ENCODE measurements around the gene TSR3.

The TSR3 gene

GRCh38 chr16:1377406-1378010 lies 25.8 kb upstream of the TSR3 start:
- DNase-seq, result no peak

DNA sequence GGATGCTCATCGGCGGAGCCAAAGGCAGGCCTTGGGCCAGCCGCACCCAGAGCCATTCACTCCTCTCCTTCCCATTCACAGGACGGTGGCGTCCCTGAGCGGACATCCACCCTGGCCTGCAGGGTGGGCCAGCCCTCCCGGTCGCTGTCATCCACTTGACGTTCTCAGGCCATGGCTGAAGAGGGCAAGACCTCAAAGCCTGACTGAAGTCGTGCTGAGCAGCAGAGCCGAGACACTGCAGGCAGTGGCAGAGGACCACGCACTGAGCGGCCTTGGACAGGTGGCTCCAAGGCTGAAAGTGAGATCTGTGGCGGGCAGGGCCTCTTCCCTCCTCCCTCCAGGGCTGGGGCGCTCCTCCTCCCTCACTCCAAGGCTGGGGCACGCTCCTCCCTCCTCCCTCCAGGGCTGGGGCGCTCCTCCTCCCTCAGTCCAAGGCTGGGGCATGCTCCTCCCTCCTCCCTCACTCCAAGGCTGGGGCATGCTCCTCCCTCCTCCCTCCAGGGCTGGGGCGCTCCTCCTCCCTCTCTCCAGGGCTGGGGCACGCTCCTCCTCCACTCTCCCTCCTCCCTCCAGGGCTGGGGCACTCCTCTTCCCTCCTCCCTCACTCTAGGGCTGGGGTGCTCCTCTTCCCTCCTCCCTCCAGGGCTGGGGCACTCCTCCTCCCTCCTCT lies 24.2 kb upstream of the TSR3 start:
- no peak for DNase-seq

DNA sequence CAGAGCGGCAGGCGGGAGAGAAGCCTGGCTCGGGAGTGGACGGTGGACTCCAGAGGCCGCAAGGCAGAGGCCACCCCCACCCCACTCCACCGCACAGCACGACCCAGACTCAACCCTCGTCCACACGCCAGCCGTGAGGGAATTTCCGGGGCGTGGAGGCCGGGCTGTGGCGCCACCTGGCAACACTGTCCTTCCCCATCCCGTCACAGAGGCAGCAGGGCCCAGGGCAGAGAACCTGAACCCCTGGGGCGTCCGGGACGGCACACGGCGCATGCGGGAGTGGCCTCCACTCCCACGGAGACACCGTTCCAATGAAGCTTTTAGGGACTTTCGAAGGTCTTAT lies 23.6 kb upstream of the TSR3 start:
- no peak for DNase-seq

- DNase-seq, result no peak
Observed at GRCh38 chr16:1374418-1375297, 23.0 kb upstream of the TSR3 start.

GRCh38 chr16:1372292-1372950 lies 20.7 kb upstream of the TSR3 start:
- no peak for DNase-seq

DNA sequence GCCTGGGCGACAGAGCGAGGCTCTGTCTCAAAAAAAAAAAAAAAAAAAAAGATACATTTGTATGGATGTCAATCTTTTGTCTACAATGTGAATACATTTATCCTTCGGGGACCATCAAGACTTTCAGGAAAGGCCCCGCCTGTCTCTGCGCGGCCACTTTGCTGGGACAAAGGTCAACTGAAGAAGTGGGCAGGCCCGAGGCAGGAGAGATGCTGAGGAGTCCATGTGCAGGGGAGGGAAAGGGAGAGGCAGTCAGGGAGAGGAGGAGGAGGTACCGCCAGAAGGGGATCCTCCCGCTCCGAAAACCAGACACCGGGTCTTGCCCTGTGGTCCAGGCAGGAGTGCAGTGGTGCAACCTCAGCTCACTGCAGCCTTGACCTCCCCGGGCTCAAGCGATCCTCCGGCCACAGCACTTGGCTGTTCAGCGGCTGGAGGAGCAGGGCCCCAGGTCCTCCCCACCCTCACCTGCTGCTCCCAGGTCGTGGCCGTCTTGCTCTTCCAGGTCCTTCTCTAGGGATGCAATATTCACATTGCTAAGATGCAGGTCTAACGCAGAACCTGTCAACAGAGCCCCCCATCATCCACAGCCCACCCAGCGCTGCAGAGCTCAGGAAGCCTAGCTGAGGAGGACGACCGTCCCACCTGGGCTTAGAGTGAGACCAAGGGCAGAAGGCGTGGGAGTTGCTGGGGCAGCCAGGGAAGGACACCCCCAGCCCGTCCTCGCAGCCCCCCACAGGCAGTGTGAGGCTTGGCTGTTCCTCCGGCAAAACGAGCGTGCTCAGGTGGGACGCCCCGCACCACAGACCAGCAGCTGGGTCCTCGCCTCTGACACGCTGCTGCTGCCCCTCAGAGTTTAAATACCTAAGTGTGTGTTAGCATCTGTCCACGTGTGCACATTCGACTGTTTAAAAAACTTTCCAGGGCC lies 19.6 kb upstream of the TSR3 start:
- DNase-seq, result no peak

DNA sequence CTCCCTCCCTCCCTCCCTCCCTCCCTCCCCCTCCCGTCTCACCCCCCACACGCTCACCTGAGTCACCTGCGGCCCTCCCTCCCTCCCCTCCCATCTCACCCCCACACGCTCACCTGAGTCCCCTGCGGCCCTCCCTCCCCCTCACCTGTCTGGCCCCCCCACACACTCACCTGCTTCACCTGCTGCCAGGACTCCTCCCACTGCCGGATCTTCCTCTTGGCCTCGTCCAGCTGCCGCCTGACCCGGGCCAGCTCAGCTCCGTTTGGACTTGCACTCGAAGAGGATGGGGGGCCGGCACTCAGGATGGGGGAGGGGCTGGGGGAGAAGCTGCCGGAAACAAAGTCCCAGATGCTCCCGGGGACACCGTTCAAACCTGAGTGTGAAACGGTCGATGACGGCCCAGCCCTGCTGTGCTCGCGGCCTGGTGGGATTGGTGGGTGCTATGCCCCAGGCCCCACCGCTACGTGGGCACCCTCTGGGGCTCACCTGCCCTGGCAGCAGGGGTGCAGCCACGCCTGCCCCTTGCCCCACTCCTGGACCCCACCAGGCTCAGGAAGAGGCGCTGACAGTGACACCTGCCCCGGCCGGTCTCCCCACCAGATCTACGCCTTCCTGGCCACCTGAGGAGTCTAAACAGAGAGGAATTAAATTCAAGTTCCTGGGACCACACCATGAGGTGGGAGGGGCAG lies 16.0 kb upstream of the TSR3 start:
- no peak for DNase-seq

GRCh38 chr16:1366712-1367299 lies 15.1 kb upstream of the TSR3 start:
- no peak for DNase-seq

- DNase-seq, result no peak
Observed at GRCh38 chr16:1366060-1366711, 14.5 kb upstream of the TSR3 start.

DNA sequence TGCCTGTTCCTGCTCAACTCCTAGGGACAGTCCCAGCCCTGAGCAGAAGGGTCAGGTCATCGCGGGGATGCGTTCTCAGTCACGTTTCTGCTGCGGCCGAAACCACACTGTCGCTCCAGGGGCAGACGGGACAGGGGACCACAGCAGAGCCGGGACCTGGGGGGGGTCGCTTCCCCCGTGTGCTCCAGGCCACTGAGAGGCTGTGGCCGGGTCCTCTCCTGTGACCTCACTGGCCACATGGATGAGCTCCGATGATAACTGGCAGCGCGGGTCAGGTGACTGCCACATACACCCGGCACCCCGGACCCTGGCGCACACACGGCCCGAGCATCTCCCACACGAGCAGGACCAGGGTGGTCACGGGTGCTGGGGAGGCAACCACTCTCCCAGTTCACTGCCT lies 12.8 kb upstream of the TSR3 start:
- no peak for DNase-seq

DNA sequence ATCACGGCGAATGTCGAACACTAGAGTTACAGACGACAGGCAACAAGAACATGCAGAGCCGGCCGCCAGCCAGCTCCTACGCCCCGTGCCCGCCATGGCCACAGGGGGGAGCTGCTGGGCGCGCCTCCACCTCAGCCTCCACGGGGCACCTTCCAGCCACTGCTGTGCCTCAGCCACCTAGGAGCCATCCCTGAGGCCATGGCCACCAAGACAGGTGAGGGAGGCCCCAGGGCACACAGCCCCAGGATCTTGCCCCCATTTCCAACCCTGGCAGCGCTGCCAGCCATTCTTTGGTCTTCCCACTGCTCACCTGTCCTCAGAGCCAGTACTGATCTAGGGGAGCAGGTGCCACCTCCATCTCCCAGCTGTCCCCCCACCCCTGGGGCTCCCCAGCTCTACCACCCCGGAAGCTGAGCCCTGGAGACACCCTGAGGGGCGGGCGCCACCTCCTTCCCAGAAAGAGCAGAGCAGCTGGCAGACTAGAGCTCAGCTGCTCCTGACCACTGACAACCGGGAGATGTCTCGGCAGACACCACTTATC lies 11.9 kb upstream of the TSR3 start:
- no peak for DNase-seq

DNA sequence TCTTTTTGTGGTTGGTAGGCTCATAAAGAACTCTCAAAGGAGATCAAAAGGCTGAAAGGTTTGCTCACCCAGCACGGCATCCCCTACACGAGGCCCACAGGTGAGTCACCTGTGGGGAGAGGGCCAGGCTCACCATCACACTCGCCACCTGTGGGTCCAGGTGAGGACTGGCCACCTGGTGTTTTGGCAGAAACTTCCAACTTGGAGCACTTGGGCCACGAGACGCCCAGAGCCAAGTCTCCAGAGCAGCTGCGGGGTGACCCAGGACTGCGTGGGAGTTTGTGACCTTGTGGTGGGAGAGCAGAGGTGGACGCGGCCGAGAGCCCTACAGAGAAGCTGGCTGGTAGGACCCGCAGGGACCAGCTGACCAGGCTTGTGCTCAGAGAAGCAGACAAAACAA lies 11.1 kb upstream of the TSR3 start:
- DNase-seq, result no peak

DNA sequence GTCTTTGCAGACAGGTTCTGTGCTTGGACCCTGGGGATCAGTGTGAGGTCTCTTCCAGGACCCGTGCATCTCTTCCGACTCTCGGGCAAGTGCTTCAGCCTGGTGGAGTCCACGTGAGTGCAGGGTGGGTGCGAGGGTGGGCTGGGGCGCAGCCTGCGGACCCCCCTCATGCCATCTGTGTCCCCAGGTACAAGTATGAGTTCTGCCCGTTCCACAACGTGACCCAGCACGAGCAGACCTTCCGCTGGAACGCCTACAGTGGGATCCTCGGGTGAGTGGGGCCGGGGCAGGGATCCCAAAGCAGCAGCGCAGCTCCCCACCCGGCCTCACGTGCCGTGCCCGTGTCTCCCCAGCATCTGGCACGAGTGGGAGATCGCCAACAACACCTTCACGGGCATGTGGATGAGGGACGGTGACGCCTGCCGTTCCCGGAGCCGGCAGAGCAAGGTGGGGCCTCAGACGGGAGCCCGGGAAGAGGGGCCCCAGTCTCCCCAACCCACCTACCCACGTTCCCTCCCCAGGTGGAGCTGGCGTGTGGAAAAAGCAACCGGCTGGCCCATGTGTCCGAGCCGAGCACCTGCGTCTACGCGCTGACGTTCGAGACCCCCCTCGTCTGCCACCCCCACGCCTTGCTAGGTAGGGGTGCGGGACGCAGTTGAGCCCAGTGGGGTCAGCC lies 10.1 kb upstream of the TSR3 start:
- DNase-seq, result no peak

DNA sequence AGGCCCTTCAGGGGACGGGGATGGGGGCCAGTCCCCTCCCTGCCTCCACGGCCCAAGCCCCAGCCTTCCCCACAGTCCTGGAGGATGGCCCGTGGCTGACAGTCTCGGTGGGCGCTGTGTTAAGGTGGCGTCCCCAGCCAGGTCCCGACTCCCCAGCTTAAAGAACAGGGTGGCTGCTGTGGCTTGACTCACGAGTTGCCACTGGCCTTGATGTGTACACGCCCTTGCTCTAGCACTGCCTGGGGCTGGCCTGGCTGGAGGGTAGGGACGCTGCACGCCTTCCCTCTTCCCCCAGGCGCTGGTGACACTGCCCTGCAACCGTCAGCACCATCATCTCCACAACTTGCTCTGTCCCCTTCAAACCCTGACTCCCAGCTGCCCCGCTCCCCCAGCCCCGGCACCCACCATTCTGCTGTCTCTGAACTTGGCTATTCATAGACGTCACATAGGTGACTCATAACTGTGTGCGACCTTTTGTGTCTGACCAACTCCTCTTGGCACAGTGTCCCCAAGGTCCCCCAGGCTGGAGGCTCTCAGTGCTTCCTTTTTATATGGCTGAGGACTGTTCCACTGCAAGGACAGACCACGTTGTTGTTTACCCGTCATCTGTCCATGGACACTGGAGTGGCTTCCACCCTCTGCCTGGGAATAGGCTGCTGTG lies 6.4 kb upstream of the TSR3 start:
- DNase-seq, result no peak

DNA sequence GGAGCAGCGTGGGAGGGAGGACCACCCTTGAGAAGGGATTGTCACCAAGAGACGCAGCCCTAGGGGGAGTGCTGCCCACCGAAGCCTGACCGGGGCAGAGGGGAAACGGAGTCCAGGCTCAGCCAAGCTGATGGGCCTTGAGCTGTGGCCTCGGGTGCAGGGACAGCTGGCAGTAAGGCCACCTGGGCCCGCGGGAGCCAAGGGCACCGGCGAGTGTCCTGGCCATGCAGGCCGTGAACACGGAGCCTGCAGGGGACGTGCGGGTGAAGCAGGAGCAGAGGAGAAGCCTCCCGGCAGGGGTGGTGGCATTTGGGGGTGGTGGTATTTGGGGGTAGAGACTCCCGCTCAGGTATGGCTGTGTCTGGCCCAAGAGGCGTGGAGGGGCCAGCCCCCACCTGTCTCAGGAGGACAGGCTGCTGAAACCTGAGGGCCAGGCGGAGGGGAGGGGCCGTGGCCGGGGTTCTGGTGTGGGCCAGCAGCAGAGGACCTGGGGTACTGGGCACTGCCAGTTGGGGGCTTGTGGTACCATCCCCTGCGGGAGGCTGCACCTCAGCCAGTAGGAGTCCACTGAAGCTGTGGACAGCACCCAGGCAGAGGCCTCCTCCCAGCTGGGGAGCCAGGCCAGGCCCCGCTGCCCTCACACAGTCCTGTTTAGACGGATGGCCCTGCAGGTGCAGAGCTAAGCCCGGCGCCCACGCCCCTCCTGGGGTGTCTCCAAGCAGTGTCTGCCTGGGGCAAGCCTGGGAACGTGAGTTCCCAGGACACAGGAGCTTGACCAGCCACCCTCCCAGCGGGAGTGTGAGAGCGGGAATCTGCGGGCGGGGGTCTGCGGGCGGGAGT lies 4.6 kb upstream of the TSR3 start:
- no peak for DNase-seq

DNA sequence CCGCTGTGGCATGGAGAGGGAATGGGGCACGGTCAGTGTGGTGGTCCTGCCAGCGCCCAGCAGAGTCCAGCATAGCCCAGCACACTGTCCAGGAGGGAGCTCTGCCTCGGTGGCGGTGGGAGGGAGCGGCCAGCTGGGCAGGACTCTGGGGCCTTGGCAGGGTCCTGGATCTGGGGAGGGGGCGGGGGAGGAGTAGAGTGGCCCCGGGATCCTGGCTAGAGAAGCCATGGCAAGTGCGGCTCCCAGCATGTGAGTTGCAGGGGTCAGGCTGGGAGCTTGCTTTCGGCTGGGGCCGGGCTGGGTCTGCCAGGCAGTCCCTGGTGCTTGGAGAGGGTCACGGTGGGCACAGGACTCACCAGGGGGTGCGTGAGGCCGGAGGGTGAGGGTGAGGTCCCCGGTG lies 3.9 kb upstream of the TSR3 start:
- no peak for DNase-seq

- no peak for DNase-seq
Observed at GRCh38 chr16:1354815-1355540, 3.3 kb upstream of the TSR3 start.

- no peak for DNase-seq
Observed at GRCh38 chr16:1351215-1351581, 480 bp downstream of the TSR3 start.

All from NK-92 treated with Interleukin-12 subunit alpha and Interleukin-12 subunit beta, amount 100 ng/mL, for 24 hours (cell line).